WTC11 (cell line): Measurements from ENCODE around the gene RSPRY1. TPM values are rescaled to one million over a fixed set of nuclear protein-coding genes. Genes with fewer than 3 reads are reported as not detected.

Experiments used
- ATAC-seq: fragments of 200-7000 bp; cut with Tn5 transposase; 2 replicates; pipeline ENCODE4 v1.10.0; 2021; ENCODE audit warnings: mild to moderate bottlenecking, moderate library complexity
- CTCF ChIA-PET: fragments of 300-600 bp; sonication (Branson Sonifier 250); formaldehyde crosslinking; loops from one replicate; lab custom pipeline; 2021; ENCODE audit warnings: antibody characterized with exemption; lab: Charles Lee
- POLR2A ChIA-PET: fragments of 350-600 bp; sonication (Branson Sonifier 250); formaldehyde crosslinking; loops from one replicate; lab custom pipeline; 2021; ENCODE audit warnings: antibody characterized with exemption; lab: Charles Lee
- DNase-seq: peaks from one replicate; pipeline ENCODE4 v3.0.0; 2021; ENCODE audit warnings: low spot score
- H3K27ac Mint-ChIP-seq: 2 replicates; pipeline ENCODE4 v1.8.0; 2021; ENCODE audit warnings: mixed read lengths
- H3K27me3 Mint-ChIP-seq: 2 replicates; pipeline ENCODE4 v1.8.0; 2021; ENCODE audit warnings: low read depth, mild to moderate bottlenecking, moderate library complexity, mixed read lengths
- H3K36me3 Mint-ChIP-seq: 2 replicates; pipeline ENCODE4 v1.8.0; 2021; ENCODE audit warnings: mixed read lengths
- H3K4me1 Mint-ChIP-seq: 2 replicates; pipeline ENCODE4 v1.8.0; 2022; ENCODE audit warnings: mixed read lengths
- H3K4me3 Mint-ChIP-seq: 2 replicates; pipeline ENCODE4 v1.8.0; 2021; ENCODE audit warnings: mild to moderate bottlenecking, moderate library complexity, mixed read lengths
- H3K9me3 Mint-ChIP-seq: 2 replicates; pipeline ENCODE4 v1.8.0; 2021; ENCODE audit warnings: mixed read lengths
- ATF1 ChIP-seq: sonication (generic); formaldehyde crosslinking; IDR thresholded peaks from 2 replicates; pipeline ENCODE4 v1.8.1; 2023; ENCODE audit warnings: mild to moderate bottlenecking, moderate library complexity, missing genetic modification reagents
- CDX4 ChIP-seq: fragments of 250-450 bp; sonication (Bioruptor Pico); IDR thresholded peaks from 2 replicates; pipeline ENCODE4 v1.9.0; 2021; ENCODE audit warnings: moderate library complexity, mild to moderate bottlenecking, inconsistent platforms, borderline replicate concordance
- CREM ChIP-seq: sonication (generic); formaldehyde crosslinking; IDR thresholded peaks from 2 replicates; pipeline ENCODE4 v1.8.1; 2022; ENCODE audit warnings: mild to moderate bottlenecking, missing genetic modification reagents, moderate library complexity
- EMX1 ChIP-seq: fragments of 250-450 bp; sonication (Bioruptor Pico); IDR thresholded peaks from 2 replicates; pipeline ENCODE4 v1.8.0; 2021; ENCODE audit warnings: mild to moderate bottlenecking
- ERG ChIP-seq: fragments of 250-450 bp; sonication (Bioruptor Pico); IDR thresholded peaks from 2 replicates; pipeline ENCODE4 v1.8.0; 2021; ENCODE audit warnings: mild to moderate bottlenecking
- ESRRA ChIP-seq: sonication (generic); formaldehyde crosslinking; IDR thresholded peaks from 2 replicates; pipeline ENCODE4 v1.8.1; 2022; ENCODE audit warnings: mild to moderate bottlenecking, missing genetic modification reagents, borderline replicate concordance
- FOXJ3 ChIP-seq: sonication (generic); formaldehyde crosslinking; IDR thresholded peaks from 2 replicates; pipeline ENCODE4 v1.9.0; 2021; ENCODE audit warnings: missing genetic modification reagents, mild to moderate bottlenecking, borderline replicate concordance
- KAT7 ChIP-seq: sonication (generic); formaldehyde crosslinking; IDR thresholded peaks from 2 replicates; pipeline ENCODE4 v1.8.1; 2023; ENCODE audit warnings: missing genetic modification reagents, mild to moderate bottlenecking, borderline replicate concordance
- MYBL2 ChIP-seq: sonication (generic); formaldehyde crosslinking; IDR thresholded peaks from 2 replicates; pipeline ENCODE4 v1.8.1; 2023; ENCODE audit warnings: mild to moderate bottlenecking, moderate library complexity, missing genetic modification reagents
- NFATC4 ChIP-seq: fragments of 250-450 bp; sonication (Bioruptor Pico); IDR thresholded peaks from 2 replicates; pipeline ENCODE4 v1.9.0; 2021; ENCODE audit warnings: mild to moderate bottlenecking
- NFE2L1 ChIP-seq: sonication (generic); formaldehyde crosslinking; IDR thresholded peaks from 2 replicates; pipeline ENCODE4 v1.8.1; 2023; ENCODE audit warnings: missing genetic modification reagents
- PRDM15 ChIP-seq: sonication (generic); formaldehyde crosslinking; IDR thresholded peaks from 2 replicates; pipeline ENCODE4 v1.8.0; 2022; ENCODE audit warnings: missing genetic modification reagents
- RELA ChIP-seq: sonication (generic); formaldehyde crosslinking; IDR thresholded peaks from 2 replicates; pipeline ENCODE4 v1.8.1; 2022; ENCODE audit warnings: missing genetic modification reagents, mild to moderate bottlenecking, borderline replicate concordance
- TEAD4 ChIP-seq: sonication (generic); formaldehyde crosslinking; IDR thresholded peaks from 2 replicates; pipeline ENCODE4 v1.8.0; 2022; ENCODE audit warnings: mild to moderate bottlenecking, missing genetic modification reagents
- TP53 ChIP-seq: sonication (generic); formaldehyde crosslinking; IDR thresholded peaks from 2 replicates; pipeline ENCODE4 v1.8.1; 2023; ENCODE audit warnings: mild to moderate bottlenecking, missing genetic modification reagents
- USF2 ChIP-seq: sonication (generic); formaldehyde crosslinking; IDR thresholded peaks from 2 replicates; pipeline ENCODE4 v1.8.1; 2023; ENCODE audit warnings: mild to moderate bottlenecking, missing genetic modification reagents, moderate library complexity
- ZBTB21 ChIP-seq: sonication (generic); formaldehyde crosslinking; IDR thresholded peaks from 2 replicates; pipeline ENCODE4 v1.8.1; 2023; ENCODE audit warnings: mild to moderate bottlenecking, missing genetic modification reagents, borderline replicate concordance
- ZNF263 ChIP-seq: sonication (generic); formaldehyde crosslinking; IDR thresholded peaks from 2 replicates; pipeline ENCODE4 v1.8.1; 2022; ENCODE audit warnings: low read depth, mild to moderate bottlenecking, moderate library complexity, missing genetic modification reagents
- ZSCAN18 ChIP-seq: fragments of 250-450 bp; sonication (Bioruptor Pico); IDR thresholded peaks from 2 replicates; pipeline ENCODE4 v2.1.2; 2022; ENCODE audit warnings: mild to moderate bottlenecking, moderate library complexity
- total RNA-seq: library from RNA; stranded (reverse); gene quantifications from 3 replicates; pipeline ENCODE4 v1.2.3, GENCODE V29; 2021

The RSPRY1 gene
- total RNA-seq, 1 experiment from 2014 or later = 26.8 TPM

- ChIA-PET CTCF (no interaction called here), POLR2A (no interaction called here)
- no peaks in the 10 kb centered on the region for H3K36me3 Mint-ChIP-seq
- no peak for ATAC-seq
- H3K9me3 Mint-ChIP-seq = no peaks in the 10 kb centered on the region
- H3K27ac Mint-ChIP-seq = peak overlapping the region; percentile 18; the same call in 1 of the 2 replicates
- H3K4me3 Mint-ChIP-seq = no peak overlapping the region
- H3K4me1 Mint-ChIP-seq = peaks cover 11% of the 10 kb centered on the region
- TF ChIP-seq EMX1 (no peak), PRDM15 (no peak), ERG (CRISPR knock-in tag) (no peak), ZSCAN18 (CRISPR knock-in tag) (no peak), KAT7 (CRISPR knock-in tag) (no peak), ZBTB21 (CRISPR knock-in tag) (no peak), CDX4 (CRISPR knock-in tag) (no peak), USF2 (CRISPR knock-in tag) (no peak), NFE2L1 (CRISPR knock-in tag) (no peak), NFATC4 (CRISPR knock-in tag) (no peak), MYBL2 (CRISPR knock-in tag) (no peak), ZNF263 (CRISPR knock-in tag) (no peak), RELA (CRISPR knock-in tag) (no peak), ATF1 (CRISPR knock-in tag) (no peak), CREM (CRISPR knock-in tag) (no peak), TP53 (CRISPR knock-in tag) (no peak), FOXJ3 (CRISPR knock-in tag) (no peak), ESRRA (no peak), TEAD4 (no peak)
- H3K27me3 Mint-ChIP-seq = no peaks in the 10 kb centered on the region
- DNase-seq = no peak
These were observed 47.7 kb upstream of the RSPRY1 start for GRCh38 chr16:57138281-57138935.
